Stimulated activated CD8-positive, alpha-beta memory T cell treated with anti-CD3 and anti-CD28 coated beads, Interleukin-2, amount 100 ng/mL, for 48 hours (primary cell): ENCODE data around the gene PAFAH2.
"Not testable (repeated sequence)": the region's sequence is repeated elsewhere in the genome, so short reads cannot be mapped to it uniquely, and the experiment has no call there.

Experiments used
- DNase-seq, 2 donors: peaks; one replicate each; pipeline ENCODE4 v3.0.0-alpha.2; 2020; ENCODE audit warnings: low read depth in 2 of 2

Gene PAFAH2

DNA sequence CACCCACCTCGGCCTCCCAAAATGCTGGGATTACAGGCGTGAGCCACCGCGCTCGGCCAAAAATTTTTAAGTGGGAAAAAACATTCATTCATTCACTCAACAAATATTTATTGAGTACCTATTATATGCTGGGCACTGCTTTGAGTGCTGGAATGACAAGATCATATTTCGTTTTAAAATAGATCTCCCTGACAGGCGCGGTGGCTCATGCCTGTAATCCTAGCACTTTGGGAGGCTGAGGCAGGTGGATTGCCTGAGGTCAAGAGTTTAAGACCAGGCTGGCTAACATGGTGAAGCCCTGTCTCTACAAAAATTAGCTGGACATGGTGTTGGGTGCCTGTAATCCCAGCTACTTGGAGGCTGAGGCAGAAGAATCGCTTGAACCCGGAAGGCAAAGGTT lies 11.1 kb downstream of the PAFAH2 start:
- DNase-seq = not testable (repeated sequence)

DNA sequence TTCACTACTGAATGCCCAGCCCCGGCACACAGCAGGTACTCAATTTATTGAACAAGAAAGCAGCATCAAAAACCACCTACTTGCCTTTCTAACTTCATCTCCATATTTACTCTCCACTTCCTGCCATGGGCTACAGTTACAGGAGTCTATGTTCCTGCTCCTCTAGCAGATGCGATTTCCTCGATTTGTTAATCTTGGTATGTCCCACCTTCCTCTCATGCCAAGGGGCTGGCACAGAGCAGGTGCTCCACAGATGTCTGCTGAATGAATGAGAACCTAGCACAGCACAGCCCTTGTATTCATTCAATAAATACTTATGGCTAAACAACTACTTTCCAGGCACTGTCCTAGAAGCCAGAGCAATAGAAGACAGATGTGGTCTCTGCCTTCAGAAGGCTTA lies 12.2 kb downstream of the PAFAH2 start:
- no peak for DNase-seq

DNA sequence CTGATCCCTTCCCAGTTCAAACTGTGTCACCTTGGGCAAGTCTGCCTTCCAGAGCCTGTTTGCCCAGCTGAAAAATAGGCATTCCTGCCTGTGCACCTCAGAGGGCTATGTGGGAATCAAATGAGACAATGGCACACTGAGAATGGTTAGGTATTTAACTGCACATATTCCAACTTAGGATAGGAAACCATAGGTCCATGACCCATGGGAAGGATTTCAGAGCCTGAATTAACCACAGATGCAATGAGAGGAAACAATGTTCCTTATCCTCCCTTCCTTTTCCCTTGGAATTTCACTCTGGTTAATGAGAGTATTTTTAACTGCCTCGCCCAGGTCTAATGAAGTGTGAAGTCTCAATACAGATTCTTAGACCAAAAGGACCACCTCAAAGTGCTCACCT lies 12.7 kb downstream of the PAFAH2 start:
- no peak for DNase-seq

DNA sequence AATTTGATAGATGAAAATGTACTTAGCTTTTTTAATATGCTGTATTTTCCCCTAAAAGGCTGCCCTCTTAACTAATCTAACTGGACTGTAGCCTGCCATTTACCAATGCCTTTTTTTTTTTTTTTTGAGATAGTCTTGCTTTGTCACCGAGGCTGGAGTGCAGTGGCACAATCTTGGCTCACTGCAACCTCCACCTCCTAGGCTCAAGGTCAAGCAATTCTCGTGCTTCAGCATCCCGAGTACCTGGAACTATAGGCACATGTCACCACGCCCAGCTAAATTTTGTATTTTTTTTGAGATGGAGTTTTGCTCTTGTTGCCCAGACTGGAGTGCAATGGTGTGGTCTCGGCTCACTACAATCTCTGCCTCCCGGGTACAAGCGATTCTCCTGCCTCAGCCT lies 18.7 kb downstream of the PAFAH2 start:
- DNase-seq = no peak

DNA sequence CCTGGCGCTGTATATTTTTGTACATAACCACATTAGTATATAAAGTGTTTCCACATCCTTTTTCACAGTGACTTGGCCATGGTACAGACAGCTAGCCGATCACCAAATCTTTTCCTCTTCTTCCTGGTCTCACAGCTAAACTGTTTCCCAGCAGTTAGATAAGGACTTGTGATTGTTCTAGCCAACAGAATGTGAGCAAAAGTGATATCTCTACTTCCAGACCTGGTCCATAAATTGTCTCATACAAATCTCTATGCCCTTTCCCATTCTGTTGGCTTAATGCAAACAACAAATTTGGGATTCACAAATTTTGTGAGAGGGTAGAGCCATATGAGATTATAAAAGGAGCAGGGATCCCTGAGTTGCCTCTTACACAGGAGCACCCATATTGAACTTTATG lies 19.5 kb downstream of the PAFAH2 start:
- DNase-seq = no peak

DNA sequence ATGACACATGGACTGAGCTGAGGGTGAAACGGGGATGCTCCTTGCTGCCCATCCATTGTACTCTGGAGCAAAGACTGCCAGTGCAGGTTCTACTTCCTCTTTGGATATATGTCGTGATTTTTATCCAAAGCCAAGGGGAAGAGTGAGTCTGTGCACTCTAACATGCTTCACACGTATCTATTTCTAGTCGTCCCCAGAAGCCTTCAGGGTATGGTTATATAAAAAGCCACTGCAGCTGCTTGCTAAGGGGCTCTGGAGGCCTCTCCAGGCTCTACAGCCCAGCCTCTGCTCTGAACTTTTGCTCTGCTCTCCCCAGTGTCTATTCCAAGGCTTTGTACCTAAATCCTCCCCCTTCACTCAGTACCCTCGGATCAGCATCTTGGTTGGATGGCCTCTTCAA lies 20.1 kb downstream of the PAFAH2 start:
- DNase-seq = no peak

DNA sequence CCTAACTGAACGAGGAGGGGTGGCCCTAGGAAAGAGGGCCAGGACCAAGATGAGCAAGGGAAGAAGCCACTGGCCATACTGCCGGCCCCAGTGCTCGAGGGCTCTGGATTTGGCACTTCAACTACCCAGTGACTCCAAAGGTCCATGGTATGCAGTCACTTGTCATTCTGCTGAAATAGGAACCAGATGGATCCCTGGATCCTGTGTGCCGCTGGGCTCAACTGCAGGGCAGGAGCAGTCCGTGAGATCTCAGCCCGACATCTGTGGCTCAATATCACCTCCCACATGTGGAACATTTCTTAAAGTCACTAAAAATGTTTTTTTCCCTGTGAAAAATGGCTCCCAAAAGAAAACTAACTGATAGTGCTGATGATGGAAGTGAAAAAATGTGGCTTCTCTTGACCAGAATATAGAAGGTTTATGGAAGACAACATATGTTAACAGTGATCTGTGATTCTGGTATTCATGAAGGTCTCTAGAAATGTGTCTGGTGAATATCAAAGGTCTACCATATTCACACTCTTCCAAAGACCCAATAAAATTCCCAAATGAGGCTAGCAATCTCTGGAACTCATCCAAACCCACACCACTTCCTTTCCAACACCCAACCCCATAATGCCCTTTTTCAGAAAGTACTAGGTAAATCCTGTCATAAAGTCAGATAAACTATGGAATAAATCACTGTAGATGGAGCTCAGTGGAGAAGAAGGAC lies 24.1 kb downstream of the PAFAH2 start:
- DNase-seq = no peak

DNA sequence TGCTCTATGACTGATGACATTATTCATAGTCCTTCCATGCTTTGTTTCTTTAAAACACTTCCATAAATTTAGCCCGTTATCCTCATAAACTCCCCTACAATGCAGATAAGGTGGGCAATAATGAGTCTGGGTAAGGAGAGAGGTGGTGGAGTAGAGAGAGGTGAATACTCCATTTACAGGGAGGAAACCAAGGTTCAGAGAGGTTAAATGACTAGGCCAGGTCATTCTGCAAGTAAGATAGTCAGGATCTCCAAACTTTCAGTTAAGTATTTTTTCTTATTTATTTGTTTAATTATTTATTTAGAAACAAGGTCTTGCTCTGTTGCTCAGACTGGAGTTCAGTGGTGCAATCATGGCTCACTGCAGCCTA lies 26.1 kb downstream of the PAFAH2 start:
- DNase-seq = no peak

DNA sequence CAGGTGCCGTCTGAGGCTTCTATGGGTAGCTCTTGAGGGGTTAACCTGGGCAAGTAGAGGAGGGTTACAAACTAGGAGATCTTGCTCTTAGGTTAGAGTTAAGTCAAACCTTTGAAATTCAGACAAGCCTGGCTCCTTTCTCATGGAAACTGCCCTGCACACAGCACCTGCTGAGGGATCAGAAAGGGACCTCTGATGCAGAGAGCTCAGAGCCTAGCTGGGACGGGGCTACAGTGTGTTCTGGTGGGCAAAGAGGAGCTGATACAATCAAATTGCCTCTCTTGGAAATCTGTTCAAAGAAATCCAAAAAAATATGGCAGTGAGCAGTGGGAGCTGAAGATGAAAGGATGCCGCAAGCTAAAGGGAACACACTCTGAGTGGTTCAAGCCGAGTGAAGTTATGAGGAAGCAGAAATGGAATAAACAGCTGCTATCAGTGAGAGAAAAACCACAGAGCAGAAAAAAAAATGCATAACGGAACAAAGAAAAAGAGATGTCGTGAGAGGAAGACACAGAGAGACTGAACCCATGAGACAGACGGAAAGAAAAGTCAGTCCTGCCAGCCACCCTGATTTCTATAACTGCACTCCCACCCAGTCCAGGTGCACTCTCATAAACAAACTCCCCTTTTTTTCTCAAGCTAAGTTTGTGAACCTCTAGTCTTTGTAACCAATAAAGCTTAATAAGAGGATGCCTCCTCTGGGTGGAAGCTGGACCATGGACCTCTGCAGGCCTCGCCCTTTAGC lies 26.6 kb downstream of the PAFAH2 start:
- DNase-seq = no peak

DNA sequence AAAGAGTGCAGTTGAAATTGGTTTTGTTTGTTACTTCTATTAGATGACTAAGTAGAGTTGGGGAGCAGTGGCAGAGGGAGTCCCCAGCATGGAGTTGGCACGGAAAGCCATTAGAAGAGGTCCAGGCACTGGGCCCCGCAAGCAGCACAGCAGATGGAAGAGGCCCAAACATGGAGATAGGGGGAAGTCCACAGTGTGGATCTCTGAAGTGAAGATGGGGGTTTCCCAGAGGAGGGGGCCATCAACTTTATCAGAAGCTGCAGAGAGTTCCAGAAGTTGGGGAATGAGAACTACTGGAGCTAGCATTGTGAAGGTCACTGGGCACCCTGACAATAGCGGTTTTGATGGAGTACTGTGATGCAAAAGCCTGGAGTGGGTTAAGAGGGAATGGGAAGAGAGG lies 30.6 kb downstream of the PAFAH2 start:
- DNase-seq = no peak

DNA sequence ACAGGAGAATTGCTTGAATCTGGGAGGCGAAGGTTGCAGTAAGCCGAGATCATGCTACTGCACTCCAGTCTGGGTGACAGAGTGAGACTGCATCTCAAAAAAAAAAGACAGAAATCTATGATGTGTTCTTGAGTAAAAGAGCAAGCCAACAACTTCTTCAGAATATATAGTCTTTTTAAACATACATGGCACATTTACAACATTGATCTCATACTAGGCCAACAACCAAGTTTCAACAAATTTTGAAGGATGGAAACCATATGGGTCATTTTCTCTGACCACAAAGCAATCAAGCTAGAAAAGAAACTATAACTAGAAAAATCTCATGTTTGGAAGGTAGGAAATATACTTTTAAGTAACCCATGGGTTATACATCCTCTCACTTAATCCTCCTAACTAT lies 38.3 kb downstream of the PAFAH2 start:
- DNase-seq = no peak

DNA sequence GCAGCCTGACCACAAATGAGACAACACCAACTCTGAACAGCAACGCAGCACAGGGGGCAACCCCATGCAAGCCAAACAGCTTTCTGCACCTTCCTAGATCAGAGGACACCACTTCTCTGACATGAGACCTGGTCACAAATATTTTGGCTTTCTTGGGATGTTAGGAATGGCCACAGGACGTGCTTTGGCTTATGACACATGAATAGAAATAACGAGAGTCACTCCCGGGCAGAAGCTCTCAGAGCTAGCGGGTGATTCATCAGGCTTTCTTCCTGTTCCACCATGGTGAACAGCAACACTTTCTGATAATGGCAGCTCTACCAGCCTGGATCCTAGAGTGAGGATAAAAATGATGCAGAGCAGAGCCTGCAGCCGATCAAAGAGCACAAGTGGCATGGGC lies 39.4 kb downstream of the PAFAH2 start:
- DNase-seq = no peak

DNA sequence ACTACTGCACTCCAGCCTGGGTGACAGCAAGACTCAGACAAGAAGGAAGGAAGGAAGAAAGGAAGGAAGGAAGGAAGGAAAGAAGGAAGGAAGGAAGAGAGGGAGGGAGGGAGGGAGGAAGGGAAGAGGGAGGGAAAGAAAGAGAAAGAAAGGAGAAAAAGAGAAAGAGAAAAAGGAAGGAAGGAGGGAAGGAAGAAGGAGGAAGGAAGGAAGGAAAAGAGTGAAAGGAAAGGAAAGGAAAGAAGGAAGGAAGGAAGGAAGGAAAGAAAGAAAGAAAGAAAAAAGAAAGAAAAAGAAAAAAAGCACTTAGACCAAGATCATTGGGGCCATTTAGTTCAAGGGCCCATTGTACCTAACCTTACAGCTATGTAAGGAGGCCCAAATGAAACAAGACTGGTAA lies 42.3 kb downstream of the PAFAH2 start:
- no peak for DNase-seq

DNA sequence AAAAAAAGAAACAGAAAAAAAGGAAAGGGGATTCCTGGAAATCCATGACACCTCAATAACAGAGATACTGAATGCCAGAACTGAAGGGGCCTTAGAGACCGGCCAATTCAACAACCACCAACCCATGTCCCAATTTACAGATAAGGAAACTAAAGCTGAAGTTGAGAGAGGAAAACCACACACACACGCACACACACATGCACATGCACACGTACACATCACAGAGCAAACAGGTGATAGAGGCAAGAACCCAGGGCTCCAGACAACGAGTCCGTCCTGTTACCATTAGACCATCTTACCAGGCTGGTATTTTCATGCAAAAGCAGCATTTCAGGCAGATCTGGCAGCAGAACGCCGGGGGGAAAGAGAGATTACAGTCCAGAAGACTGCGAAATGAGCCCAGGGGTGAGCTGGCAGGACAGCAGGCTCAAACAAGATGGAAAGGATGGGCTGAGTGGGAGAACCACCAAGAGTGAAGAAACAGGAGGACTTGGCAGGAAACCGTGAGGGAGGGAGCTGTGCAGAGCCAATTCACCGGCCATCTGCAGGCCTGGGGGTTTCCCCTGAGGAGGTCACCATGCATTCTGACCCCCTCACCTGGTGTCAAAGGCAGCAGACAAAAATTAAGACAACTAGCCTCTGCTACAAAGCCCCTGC lies 43.5 kb downstream of the PAFAH2 start:
- no peak for DNase-seq

DNA sequence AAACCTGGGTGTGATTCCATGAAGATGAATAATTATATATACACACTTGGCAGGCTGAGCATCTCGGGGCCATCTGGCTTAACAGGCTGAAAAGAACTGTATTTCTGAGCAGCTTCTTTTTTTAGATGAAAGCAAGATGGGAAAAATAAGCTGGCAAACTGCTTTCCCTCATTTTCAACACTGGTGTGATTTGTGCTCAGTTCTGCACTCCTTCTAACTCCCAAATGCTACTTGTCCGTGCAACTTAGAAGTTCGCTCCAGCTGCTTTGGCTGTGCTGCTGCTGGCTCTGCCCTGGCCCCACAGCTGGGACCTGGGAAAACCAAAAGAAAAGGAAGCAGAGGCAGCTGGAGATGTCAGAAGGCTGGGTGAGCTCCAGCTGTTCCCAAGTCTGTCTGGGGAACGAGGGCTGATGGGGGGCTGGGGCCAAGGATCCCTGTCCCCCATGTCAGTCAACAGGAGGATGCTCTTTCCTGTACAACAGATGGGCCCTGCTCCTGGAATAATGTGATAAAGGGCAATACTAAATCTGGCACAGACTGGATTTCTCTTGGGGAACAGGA lies 44.9 kb downstream of the PAFAH2 start:
- no peak for DNase-seq

DNA sequence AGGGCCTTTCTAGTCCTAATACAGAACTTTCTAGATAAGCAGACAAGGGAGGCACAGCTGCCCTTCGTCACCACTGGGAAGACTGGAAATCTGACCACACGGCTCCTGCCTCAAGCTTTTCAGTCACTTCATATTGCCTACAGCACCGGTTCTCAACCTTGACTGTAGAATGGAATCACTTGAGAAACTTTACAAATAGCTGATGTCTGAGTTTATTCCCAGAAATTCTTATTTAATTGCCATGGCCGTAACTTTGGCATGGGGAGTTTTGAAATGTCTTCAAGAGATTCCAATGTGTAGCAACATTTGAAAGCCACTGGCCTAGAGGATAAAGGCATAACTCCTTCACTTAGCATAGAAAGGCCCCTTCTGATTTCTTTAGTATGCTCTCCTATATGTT lies 49.2 kb downstream of the PAFAH2 start:
- no peak for DNase-seq

DNA sequence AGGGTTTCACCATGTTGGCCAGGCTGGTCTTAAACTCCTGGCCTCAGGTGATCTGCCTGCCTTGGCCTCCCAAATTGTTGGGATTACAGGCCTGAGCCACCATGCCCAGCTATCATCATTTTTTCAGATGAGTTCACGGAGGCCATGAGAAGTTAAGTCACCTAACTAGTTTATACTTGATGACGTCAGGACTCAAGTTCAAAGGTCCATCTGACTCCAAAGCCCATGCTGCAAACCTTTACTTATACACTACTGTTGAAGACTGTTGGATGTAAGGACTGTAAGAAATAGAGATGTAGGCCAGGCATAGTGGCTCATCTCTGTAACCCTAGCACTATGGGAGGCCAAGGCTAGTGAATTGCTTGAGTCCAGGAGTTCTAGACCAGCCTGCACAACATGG lies 50.8 kb downstream of the PAFAH2 start:
- no peak for DNase-seq

DNA sequence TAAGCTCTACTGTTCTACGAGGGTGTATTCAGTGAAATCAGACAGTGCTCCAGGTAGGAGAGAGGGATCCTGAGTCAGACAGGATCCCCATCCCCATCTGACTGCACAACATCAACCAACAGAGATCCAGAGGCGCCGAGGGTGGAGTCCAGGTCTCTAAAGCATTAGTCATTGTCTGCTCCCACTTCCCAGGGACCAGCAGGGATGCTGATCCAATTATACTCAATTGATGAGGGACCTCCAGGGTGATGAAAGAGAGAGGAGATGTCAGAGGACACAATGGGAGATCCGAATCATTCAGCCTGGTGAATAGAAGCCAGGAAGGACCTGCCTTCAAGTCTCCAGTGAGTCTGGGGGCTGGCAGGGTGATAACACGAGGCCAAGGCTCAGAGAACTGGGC lies 52.1 kb downstream of the PAFAH2 start:
- no peak for DNase-seq

DNA sequence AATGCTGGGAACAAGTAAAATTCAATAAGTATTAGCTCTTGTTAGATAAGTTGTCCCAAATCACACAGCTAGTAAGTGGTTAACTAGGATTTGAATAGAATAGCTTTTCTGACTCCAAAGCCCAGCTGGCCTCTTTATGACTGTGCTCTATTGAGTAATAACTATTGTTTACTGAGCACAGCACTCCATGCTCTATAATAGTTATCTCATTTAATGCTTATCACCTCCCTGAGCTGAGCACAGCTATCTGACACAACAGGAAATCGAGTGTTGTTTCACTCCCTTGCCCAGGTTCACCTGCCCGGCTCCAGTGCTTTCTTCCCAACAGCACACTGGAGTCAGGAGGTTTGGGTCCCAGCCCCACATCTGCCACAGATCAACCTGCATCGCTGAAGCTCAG lies 52.9 kb downstream of the PAFAH2 start:
- DNase-seq = no peak

DNA sequence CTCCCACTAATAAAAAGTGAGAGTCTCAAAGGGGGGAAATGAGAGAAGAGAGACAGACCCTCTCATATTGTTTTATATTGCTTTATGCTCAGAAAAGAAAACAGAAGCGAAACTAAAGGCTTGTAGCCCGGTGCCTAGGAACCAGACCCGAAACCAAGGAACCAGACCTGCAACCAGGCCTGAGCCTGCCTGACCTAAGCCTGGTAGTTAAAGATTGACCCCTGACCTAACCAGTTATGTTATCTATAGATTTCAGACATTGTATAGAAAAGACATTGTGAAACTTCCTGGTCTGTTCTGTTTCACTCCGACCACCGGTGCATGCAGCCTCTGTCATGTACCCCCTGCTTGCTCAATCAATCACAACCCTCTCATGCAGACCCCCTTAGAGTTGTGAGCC lies 54.4 kb downstream of the PAFAH2 start:
- not testable (repeated sequence) for DNase-seq

DNA sequence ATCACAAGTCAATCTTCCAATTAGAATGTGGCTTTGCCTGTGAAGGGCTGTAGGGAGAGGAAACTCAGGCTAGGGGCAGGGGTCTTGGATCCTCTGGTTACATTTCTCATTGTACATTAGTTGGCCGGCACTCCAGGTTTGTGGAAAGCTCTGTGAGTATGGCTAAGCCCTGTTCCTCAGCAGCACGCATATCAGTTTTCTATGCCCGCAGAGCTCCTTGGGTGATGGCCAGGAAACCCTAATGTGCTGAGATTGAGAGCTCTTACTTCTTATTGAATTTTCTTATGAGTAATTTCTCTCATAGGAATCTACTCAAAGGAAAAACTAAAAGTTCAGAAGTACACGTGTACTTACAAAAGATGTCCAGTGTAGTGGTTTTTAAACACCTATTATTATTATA lies 60.9 kb downstream of the PAFAH2 start:
- DNase-seq = no peak

DNA sequence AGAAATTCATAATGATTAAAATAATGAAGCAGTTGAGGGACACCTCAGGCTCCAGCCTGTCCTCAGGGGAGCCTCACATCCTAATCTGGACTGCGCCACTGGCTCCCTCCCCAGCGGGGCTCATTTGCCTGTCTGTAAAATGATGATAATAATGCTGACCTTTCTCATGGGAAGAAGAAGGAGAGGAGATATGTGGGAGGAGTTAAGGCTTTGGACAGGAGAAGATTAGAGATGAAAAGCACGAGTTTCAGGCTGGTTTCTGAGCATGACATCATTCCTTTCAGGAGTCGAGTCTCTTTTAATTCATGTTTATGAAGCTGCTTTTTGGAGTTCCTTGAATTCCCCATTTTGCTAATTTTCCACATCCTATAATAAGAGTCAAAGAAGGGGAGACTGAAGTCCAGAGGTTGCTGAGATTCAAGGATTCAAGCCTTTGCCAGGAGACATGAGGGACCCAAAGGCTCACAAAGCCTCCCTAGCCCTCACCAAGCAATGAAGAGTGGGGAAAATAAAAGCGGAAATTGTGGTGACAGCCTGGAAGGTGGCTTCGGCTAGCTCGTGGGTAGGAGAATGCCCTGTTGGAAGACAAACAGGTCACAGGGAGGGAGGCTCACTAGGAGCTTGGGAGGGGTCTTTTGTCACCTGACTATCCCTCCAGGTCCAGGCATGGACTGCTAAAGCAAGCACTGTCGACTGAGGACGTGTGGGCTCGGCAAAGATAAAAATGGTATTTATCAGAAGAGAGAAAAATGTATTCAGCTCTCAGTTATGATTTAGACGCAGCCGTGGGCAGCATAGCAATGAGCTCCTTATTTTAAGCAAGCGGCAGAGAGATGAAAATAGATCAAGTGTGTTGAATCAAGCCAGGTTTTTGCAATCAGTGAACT lies 64.1 kb downstream of the PAFAH2 start:
- no peak for DNase-seq
